Kidney epithelial cell (primary cell): ENCODE measurements around the gene ESYT3. TPM values are rescaled to one million over a fixed set of nuclear protein-coding genes. Genes with fewer than 3 reads are reported as not detected.

Experiments
- DNase-seq: peaks from one replicate; pipeline ENCODE4 v3.0.0-alpha.2; 2010; ENCODE audit warnings: low read depth
- H3K27me3 ChIP-seq: 2 replicates; pipeline ENCODE4 v1.6.0; 2011; ENCODE audit warnings: low read length; ENCODE audit not compliant: control insufficient read depth, insufficient read depth
- H3K36me3 ChIP-seq: 2 replicates; pipeline ENCODE4 v1.5.1; 2011; ENCODE audit warnings: low read length; ENCODE audit not compliant: control insufficient read depth, insufficient read depth
- H3K4me3 ChIP-seq: 2 replicates; pipeline ENCODE4 v1.5.1; 2011; ENCODE audit warnings: low read depth, mild to moderate bottlenecking, control low read depth, low read length
- total RNA-seq: library from RNA; depleted of rRNA; stranded (reverse); fragments of >200 nt; gene quantifications from 2 replicates; pipeline ENCODE4 v1.2.3, GENCODE V29; 2015
- TF ChIP-seq, protein P1 (sequence below): IDR thresholded peaks from 2 replicates; pipeline ENCODE4 v1.5.1; 2011; ENCODE audit warnings: mild to moderate bottlenecking, moderate library complexity, low read length, control low read depth, inconsistent platforms; ENCODE audit not compliant: insufficient read depth, poor library complexity, severe bottlenecking

The ESYT3 gene
- total RNA-seq, 1 donor from 2014 or later, result 1.9 TPM

DNA sequence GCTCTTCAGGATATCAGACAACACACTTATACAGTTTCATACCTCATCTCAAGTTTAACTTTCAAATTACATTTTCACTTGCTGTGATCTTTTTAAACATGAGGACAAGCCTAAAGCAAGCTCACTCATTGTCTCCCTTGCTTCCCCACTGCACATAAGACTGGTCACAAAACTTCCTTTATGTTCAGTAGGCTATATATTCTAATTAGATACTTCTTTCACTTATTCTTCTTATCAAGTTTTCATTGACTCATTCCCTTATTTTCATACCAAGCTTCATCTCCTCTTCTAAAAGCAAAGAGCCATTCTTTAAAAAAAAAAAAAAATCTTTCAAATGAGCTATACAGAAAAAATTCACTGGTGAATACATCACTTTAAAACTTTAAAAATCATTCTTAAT, 62.6 kb downstream of the ESYT3 start:
- H3K36me3 ChIP-seq, result no peaks in the 10 kb centered on the region
- H3K27me3 ChIP-seq, result no peaks in the 10 kb centered on the region
- H3K4me3 ChIP-seq, result no peak overlapping the region
- TF ChIP-seq, protein P1, sequence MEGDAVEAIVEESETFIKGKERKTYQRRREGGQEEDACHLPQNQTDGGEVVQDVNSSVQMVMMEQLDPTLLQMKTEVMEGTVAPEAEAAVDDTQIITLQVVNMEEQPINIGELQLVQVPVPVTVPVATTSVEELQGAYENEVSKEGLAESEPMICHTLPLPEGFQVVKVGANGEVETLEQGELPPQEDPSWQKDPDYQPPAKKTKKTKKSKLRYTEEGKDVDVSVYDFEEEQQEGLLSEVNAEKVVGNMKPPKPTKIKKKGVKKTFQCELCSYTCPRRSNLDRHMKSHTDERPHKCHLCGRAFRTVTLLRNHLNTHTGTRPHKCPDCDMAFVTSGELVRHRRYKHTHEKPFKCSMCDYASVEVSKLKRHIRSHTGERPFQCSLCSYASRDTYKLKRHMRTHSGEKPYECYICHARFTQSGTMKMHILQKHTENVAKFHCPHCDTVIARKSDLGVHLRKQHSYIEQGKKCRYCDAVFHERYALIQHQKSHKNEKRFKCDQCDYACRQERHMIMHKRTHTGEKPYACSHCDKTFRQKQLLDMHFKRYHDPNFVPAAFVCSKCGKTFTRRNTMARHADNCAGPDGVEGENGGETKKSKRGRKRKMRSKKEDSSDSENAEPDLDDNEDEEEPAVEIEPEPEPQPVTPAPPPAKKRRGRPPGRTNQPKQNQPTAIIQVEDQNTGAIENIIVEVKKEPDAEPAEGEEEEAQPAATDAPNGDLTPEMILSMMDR, result no peak
- no peak for DNase-seq

DNA sequence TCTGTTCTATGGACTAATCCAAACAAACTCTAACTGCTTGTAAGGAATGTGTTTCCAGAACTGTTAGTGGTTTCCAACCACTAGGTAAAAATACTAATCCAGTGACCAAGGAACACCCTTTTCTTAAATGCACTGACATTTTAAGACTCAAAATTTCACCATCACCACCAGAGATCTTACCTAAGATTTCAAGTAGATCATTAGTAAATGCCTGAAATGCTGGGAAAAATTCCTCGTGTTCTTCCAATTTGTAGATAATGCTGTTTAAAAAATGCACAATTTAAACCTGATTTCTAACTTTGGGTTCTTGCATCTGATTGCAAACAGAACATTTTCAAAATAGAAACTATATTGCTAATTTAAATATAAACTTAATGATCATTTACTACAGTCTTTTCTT, 63.4 kb downstream of the ESYT3 start:
- no peak overlapping the region for H3K4me3 ChIP-seq
- H3K36me3 ChIP-seq, result no peaks in the 10 kb centered on the region
- TF ChIP-seq, protein P1, result no peak
- DNase-seq, result no peak
- no peaks in the 10 kb centered on the region for H3K27me3 ChIP-seq

DNA sequence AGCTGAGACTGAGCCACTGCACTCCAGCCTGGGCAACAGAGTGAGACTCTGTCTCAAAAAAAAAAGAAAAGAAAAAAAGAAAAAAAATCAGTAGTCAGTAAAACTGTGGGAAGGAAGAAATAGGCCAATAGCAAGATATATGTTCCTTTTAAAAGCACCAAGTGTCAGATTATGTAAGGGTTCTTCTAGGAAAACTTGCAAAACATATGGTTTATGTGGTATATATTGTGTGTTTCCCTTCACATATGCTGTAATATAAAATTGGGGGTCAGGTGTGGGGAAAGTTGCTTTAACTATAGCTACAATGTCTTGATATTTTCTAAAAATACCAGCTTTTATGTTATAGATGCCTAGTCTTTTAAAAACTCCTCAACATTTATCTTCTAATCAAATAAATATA, 64.6 kb downstream of the ESYT3 start:
- TF ChIP-seq, protein P1, result no peak
- DNase-seq, result no peak
- no peaks in the 10 kb centered on the region for H3K27me3 ChIP-seq
- H3K36me3 ChIP-seq, result no peaks in the 10 kb centered on the region
- H3K4me3 ChIP-seq, result no peak overlapping the region

DNA sequence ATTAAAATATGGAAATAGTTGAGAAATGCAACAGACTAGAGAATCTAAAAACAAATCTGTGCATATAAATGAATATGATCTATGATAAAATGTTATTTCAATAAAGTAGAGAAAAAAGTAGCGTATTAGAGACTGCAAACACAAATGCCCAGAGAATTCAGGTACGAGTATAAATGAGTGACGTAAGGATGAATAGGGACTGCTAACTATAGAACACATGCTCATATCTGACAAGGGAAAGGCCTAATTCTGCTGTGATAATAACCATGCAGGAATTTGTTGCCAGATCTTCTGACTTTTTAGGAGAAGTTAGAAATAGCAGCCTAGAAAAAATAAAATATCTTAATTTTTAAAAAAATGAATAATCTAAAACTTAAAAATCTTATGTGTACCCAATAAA, 73.1 kb downstream of the ESYT3 start:
- no peak overlapping the region for H3K4me3 ChIP-seq
- DNase-seq, result no peak
- H3K27me3 ChIP-seq, result no peaks in the 10 kb centered on the region
- TF ChIP-seq, protein P1, result no peak
- no peaks in the 10 kb centered on the region for H3K36me3 ChIP-seq

DNA sequence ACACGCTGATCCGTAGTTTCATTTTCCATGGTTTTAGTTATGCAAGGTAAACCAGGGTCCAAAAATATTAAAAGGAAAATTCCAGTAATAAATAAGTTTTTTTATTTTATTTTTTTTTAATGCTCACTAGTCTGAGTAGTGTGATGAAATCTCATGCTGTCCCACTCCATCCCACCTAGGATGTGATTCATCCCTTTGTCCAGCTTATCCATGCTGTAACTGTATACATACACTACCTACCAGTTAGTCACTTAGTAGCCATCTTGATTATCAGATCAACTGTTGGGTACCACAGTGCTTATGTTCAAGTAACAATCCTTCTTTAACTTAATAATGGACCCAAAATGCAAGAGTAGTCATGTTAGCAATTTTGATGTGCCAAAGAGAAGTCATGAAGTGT, 75.2 kb downstream of the ESYT3 start:
- no peak for DNase-seq
- Histone ChIP-seq H3K4me3 (no peak overlapping the region), H3K36me3 (no peaks in the 10 kb centered on the region), H3K27me3 (no peaks in the 10 kb centered on the region)
- TF ChIP-seq, protein P1, result no peak

DNA sequence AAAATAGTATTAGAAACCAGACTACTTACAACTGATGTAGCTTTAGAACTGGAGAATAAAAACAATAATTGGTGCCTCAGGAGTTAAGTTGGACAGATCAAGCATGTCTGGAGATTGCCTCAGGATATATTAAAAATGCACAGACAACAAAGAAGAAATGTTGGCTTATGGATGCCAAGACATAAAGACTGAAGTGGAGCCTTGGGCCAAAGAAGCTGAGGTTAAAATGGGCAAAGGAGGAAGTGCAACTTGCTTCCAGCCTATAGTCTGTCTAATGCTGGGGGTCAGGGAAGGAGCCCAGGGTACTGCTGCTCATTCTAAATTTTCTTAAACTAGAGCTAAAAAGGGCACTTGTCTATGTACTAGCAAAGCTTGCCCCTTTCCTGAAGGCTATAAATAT, 77.5 kb downstream of the ESYT3 start:
- no peaks in the 10 kb centered on the region for H3K36me3 ChIP-seq
- no peak overlapping the region for H3K4me3 ChIP-seq
- DNase-seq, result no peak
- TF ChIP-seq, protein P1, result no peak
- no peaks in the 10 kb centered on the region for H3K27me3 ChIP-seq
